ENCODE data around the gene CRYL1. TPM values are rescaled to one million over a fixed set of nuclear protein-coding genes. Genes with fewer than 3 reads are reported as not detected.
A peak's percentile ranks its signal among the peaks of the same experiment; 100 is the strongest.

The CRYL1 gene
- total RNA-seq, 1 donor from 2014 or later: 24.9 TPM

GRCh38 chr13:20415306-20415679 is 110.4 kb downstream of the CRYL1 start:
- H3K4me1 ChIP-seq: peaks cover 10% of the 10 kb centered on the region
- TF ChIP-seq CTCF (IDR thresholded peaks at IDR 0.05): no peak
- no peak overlapping the region for H3K4me3 ChIP-seq
- peaks cover 4% of the 10 kb centered on the region for H3K27me3 ChIP-seq (ENCODE audit: low read depth)
- no peak for ATAC-seq
- H3K9me3 ChIP-seq: no peaks in the 10 kb centered on the region
- intact Hi-C loops (cut with DNase I): no loop called here
- DNase-seq: no peak
- H3K27ac ChIP-seq: no peak overlapping the region
- H3K36me3 ChIP-seq: no peaks in the 10 kb centered on the region

GRCh38 chr13:20414546-20415305 is 110.9 kb downstream of the CRYL1 start:
- intact Hi-C loops (cut with DNase I): no loop called here
- TF ChIP-seq CTCF (IDR thresholded peaks at IDR 0.05): no peak
- Histone ChIP-seq H3K36me3 (no peaks in the 10 kb centered on the region), H3K4me3 (no peak overlapping the region), H3K27ac (no peak overlapping the region), H3K27me3 (ENCODE audit: low read depth) (peaks cover 4% of the 10 kb centered on the region), H3K4me1 (peaks cover 4% of the 10 kb centered on the region), H3K9me3 (no peaks in the 10 kb centered on the region)
- ATAC-seq (peak in 1 of 2 donors; percentile 16), DNase-seq (no peak)

DNA sequence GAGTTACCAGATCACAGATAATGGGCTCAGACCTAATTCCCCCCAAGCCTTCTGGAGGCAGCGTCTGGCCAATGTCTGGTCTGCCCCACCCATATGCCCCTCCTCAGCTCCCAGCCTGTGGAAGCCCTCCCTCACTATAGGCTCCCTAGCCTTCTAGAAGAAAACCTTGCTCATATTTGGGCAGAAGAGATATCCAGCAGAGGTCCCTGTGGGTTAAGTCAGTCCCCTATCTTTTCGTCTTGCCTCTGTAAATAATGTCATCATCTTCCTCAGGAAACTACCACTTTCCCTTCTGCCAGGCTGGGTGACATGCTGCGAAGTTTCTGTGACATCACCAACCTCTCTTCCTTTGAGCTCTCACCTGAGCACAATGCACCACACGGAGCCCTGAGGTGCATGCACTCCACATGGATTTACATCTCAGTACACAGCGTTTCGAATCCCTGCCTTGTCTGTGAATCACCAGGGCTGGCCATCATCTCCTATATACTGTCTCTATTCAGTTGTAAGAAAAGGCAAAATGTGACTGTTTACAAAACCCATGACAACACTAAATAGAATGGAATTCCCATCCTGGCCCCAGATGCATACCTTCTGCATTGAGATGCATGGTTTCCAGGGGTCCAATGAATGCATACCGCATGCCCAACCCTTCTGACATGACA is 112.8 kb downstream of the CRYL1 start:
- intact Hi-C loops (cut with DNase I): no loop called here
- H3K4me1 ChIP-seq: no peaks in the 10 kb centered on the region
- H3K27ac ChIP-seq: no peak overlapping the region
- H3K4me3 ChIP-seq: no peak overlapping the region
- peaks cover 4% of the 10 kb centered on the region for H3K27me3 ChIP-seq (ENCODE audit: low read depth)
- no peaks in the 10 kb centered on the region for H3K9me3 ChIP-seq
- ATAC-seq (no peak), DNase-seq (no peak)
- TF ChIP-seq CTCF (IDR thresholded peaks at IDR 0.05): no peak
- H3K36me3 ChIP-seq: no peaks in the 10 kb centered on the region

GRCh38 chr13:20411638-20412342 is 113.9 kb downstream of the CRYL1 start:
- intact Hi-C loops (cut with DNase I): no loop called here
- no peak for TF ChIP-seq CTCF (IDR thresholded peaks at IDR 0.05)
- Histone ChIP-seq H3K4me1 (no peaks in the 10 kb centered on the region), H3K4me3 (no peak overlapping the region), H3K36me3 (no peaks in the 10 kb centered on the region), H3K27me3 (ENCODE audit: low read depth) (peaks cover 4% of the 10 kb centered on the region), H3K9me3 (no peaks in the 10 kb centered on the region), H3K27ac (no peak overlapping the region)
- no peak for DNase-seq
- ATAC-seq: peak; percentile 60 to 68

- peaks cover 4% of the 10 kb centered on the region for H3K27me3 ChIP-seq (ENCODE audit: low read depth)
- TF ChIP-seq CTCF (IDR thresholded peaks at IDR 0.05): no peak
- H3K4me3 ChIP-seq: no peak overlapping the region
- intact Hi-C loops (cut with DNase I): no loop called here
- DNase-seq (no peak), ATAC-seq (no peak)
- H3K27ac ChIP-seq: no peak overlapping the region
- no peaks in the 10 kb centered on the region for H3K4me1 ChIP-seq
- H3K36me3 ChIP-seq: no peaks in the 10 kb centered on the region
- H3K9me3 ChIP-seq: no peaks in the 10 kb centered on the region
Measured at GRCh38 chr13:20410726-20411125, 114.9 kb downstream of the CRYL1 start.

All from lower lobe of right lung (tissue), 2 donors.